Endothelial cell of umbilical vein (primary cell): Measurements from ENCODE around the gene CAMK2N2. TPM values are rescaled to one million over a fixed set of nuclear protein-coding genes. Genes with fewer than 3 reads are reported as not detected.
A peak's percentile ranks its signal among the peaks of the same experiment; 100 is the strongest.

Experiments
- BruUV-seq: library from RNA; stranded (reverse); fragments of 400-500 nt; replicated peaks from 2 replicates; lab custom pipeline; 2021; lab: Mats Ljungman, UMichigan
- CTCF ChIA-PET: fragments of 300-600, 350-600 bp; sonication (Branson Sonifier 250); formaldehyde crosslinking; loops from one replicate; lab custom pipeline; 2021; ENCODE audit warnings: antibody characterized with exemption, inconsistent platforms; lab: Charles Lee
- POLR2A ChIA-PET: fragments of 300-600, 350-600 bp; sonication (Branson Sonifier 250); formaldehyde crosslinking; loops from one replicate; lab custom pipeline; 2021; ENCODE audit warnings: antibody characterized with exemption, inconsistent platforms; lab: Charles Lee
- DNase-seq: peaks from one replicate; pipeline ENCODE4 v3.0.0-alpha.2; 2011; ENCODE audit warnings: low read depth, low spot score
- FAIRE-seq: peaks from 2 replicates; lab custom pipeline; 2011; peaks lifted over from hg19 to GRCh38; lab: Jason Lieb, UNC
- H2AFZ ChIP-seq: 2 replicates; pipeline ENCODE4 v1.6.0; 2012; ENCODE audit warnings: low read depth, low read length, control low read depth, inconsistent platforms
- H3K27ac ChIP-seq: 2 replicates; pipeline ENCODE4 v1.5.1; 2011; ENCODE audit warnings: low read depth, mild to moderate bottlenecking, control low read depth, low read length, moderate library complexity; ENCODE audit not compliant: insufficient read depth
- H3K27me3 ChIP-seq, 2 experiments: 2 replicates each; pipeline versions ENCODE4 v1.6.0 to v1.6.1; 2011; ENCODE audit warnings: low read length in 2 of 2, mixed read lengths in 1 of 2; ENCODE audit not compliant: control insufficient read depth in 2 of 2, insufficient read depth in 2 of 2
- H3K36me3 ChIP-seq, 2 experiments: 2 replicates in 1 of 2; 3 replicates in 1 of 2; pipeline ENCODE4 v1.5.1; 2011; ENCODE audit warnings: low read length in 2 of 2, mild to moderate bottlenecking in 1 of 2, moderate library complexity in 1 of 2; ENCODE audit not compliant: control insufficient read depth in 2 of 2, insufficient read depth in 2 of 2; ENCODE audit errors: extremely low read depth in 1 of 2
- H3K4me1 ChIP-seq: 3 replicates; pipeline ENCODE4 v1.5.1; 2011; ENCODE audit warnings: mild to moderate bottlenecking, low read length; ENCODE audit not compliant: control insufficient read depth, insufficient read depth; ENCODE audit errors: extremely low read depth
- H3K4me2 ChIP-seq: 2 replicates; pipeline ENCODE4 v1.6.1; 2011; ENCODE audit warnings: low read length, control low read depth, mixed read lengths; ENCODE audit not compliant: insufficient read depth
- H3K4me3 ChIP-seq, 3 experiments: fragments of 200-600 bp in 1 of 3; sonication (generic), shearing (Covaris generic) in 1 of 3; replicated peaks in 1 of 3; 2 replicates each; pipeline ENCODE4 v1.5.1; 2011 to 2016; ENCODE audit warnings: control low read depth in 3 of 3, low read length in 3 of 3, mild to moderate bottlenecking in 2 of 3, inconsistent platforms in 1 of 3, low read depth in 1 of 3, moderate library complexity in 1 of 3; ENCODE audit not compliant: insufficient read depth in 1 of 3
- H3K79me2 ChIP-seq: 2 replicates; pipeline ENCODE4 v1.6.0; 2012; ENCODE audit warnings: low read length, inconsistent platforms; ENCODE audit not compliant: control insufficient read depth, insufficient read depth
- H3K9ac ChIP-seq: replicated peaks from 2 replicates; pipeline ENCODE3; 2011; ENCODE audit warnings: low read length, control low read depth; ENCODE audit not compliant: insufficient read depth; ENCODE audit errors: extremely low read depth
- H3K9me1 ChIP-seq: replicated peaks from 3 replicates; pipeline ENCODE4 v1.6.0; 2011; ENCODE audit warnings: mild to moderate bottlenecking, low read length; ENCODE audit not compliant: control insufficient read depth, insufficient read depth; ENCODE audit errors: extremely low read depth
- H3K9me3 ChIP-seq: replicated peaks from 2 replicates; pipeline ENCODE4 v1.5.1; 2012; ENCODE audit warnings: low read length, inconsistent platforms; ENCODE audit not compliant: control insufficient read depth, insufficient read depth
- H4K20me1 ChIP-seq: replicated peaks from 2 replicates; pipeline ENCODE3; 2011; ENCODE audit warnings: mild to moderate bottlenecking, low read length; ENCODE audit not compliant: control insufficient read depth, insufficient read depth; ENCODE audit errors: extremely low read depth
- EZH2 ChIP-seq: IDR thresholded peaks from 2 replicates; pipeline ENCODE4 v1.6.1; 2012; ENCODE audit warnings: borderline replicate concordance, low read depth, mild to moderate bottlenecking, moderate library complexity, low read length, inconsistent platforms; ENCODE audit not compliant: severe bottlenecking
- FOS ChIP-seq: IDR thresholded peaks from 2 replicates; pipeline ENCODE4 v1.6.1; 2011; ENCODE audit warnings: mild to moderate bottlenecking, low read length, moderate library complexity, borderline replicate concordance; ENCODE audit not compliant: insufficient read depth
- GATA2 ChIP-seq: IDR thresholded peaks from 2 replicates; pipeline ENCODE4 v1.7.0; 2011; ENCODE audit warnings: low read depth, mild to moderate bottlenecking, moderate library complexity, mixed read lengths, low read length; ENCODE audit not compliant: insufficient read length, insufficient read depth
- JUN ChIP-seq: IDR thresholded peaks from 2 replicates; pipeline ENCODE4 v1.6.1; 2011; ENCODE audit warnings: borderline replicate concordance, low read depth; ENCODE audit not compliant: insufficient read length, insufficient read depth
- MYC ChIP-seq: IDR thresholded peaks from one replicate; pipeline ENCODE4 v1.6.1; 2011; ENCODE audit warnings: mild to moderate bottlenecking, low read depth, low read length
- POLR2A ChIP-seq: IDR thresholded peaks from 2 replicates; pipeline ENCODE4 v1.6.1; 2012; ENCODE audit warnings: low read depth, mild to moderate bottlenecking, control low read depth, low read length
- POLR2AphosphoS5 ChIP-seq: IDR thresholded peaks from 2 replicates; pipeline ENCODE4 v1.6.1; 2012; ENCODE audit warnings: low read depth, mild to moderate bottlenecking, control low read depth, low read length, moderate library complexity; ENCODE audit not compliant: insufficient read depth
- dilution Hi-C: fragments of 300-500 bp; cut with MboI; formaldehyde crosslinking; loops from one replicate; pipeline ENCODE4 v1.15.0; 2019; ENCODE audit warnings: low sequenced_read_pairs; ENCODE audit not compliant: extremely low pct_ligation_motif_present
- intact Hi-C: fragments of 100-400 bp; cut with micrococcal nuclease; formaldehyde crosslinking; loops from one replicate; pipeline ENCODE4 v1.10.0; 2022
- polyA plus RNA-seq, 4 experiments: library from polyadenylated mRNA; depleted of rRNA in 3 of 4; stranded (reverse) in 3 of 4; unstranded in 1 of 4; fragments of >200 nt; gene quantifications; 2 replicates each; pipeline versions ENCODE4 v1.2.1 to v1.2.3, GENCODE V29; 2011 to 2012; ENCODE audit warnings: missing spikeins in 1 of 4
- total RNA-seq: library from RNA; stranded (reverse); gene quantifications from 2 replicates; pipeline ENCODE4 v1.2.3, GENCODE V29; 2021
- TF ChIP-seq, protein P1 (sequence below), 2 donors: IDR thresholded peaks; 1 replicate in 1 of 2; 2 replicates in 1 of 2; pipeline ENCODE4 v1.5.1; 2011; ENCODE audit warnings: low read length in 2 of 2, mild to moderate bottlenecking in 2 of 2, moderate library complexity in 2 of 2, control low read depth in 1 of 2, inconsistent platforms in 1 of 2, low read depth in 1 of 2; ENCODE audit not compliant: insufficient read depth in 1 of 2; ENCODE audit errors: extremely low read depth in 1 of 2
- TF ChIP-seq, protein P2 (sequence below): IDR thresholded peaks from 2 replicates; pipeline ENCODE4 v1.6.1; 2011; ENCODE audit not compliant: insufficient read depth, insufficient read length

Gene CAMK2N2
- total and polyA plus RNA-seq, 2 donors (not counting 3 experiments of a cell fraction or from before 2014, with no cell fraction given) = 0.11 TPM; not detected in 1

DNA sequence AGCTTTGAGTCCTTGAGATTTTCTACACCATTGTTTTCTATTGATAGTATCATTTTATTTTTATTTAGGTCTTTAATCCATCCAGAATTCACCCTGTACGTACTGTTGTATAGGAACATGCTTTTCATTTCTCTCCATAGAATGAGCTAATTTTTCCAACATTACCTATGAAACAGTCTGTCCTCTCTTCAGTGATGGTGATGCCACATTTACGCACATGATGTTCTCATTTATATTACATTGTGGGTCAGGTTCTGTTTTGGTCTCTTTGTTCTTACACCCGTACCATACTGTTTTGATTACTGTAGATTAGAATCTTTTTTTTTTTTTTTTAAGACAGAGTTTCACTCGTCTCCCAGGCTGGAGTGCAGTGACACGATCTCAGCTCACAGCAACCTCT lies 49.6 kb downstream of the CAMK2N2 start:
- Histone ChIP-seq H3K4me2 (no peak overlapping the region), H3K36me3 (no peaks in the 10 kb centered on the region), H3K79me2 (no peaks in the 10 kb centered on the region), H4K20me1 (no peaks in the 10 kb centered on the region), H2AFZ (no peak overlapping the region), H3K9me3 (no peaks in the 10 kb centered on the region), H3K4me3 (no peak overlapping the region), H3K27me3 (peaks cover under 1 to 8% of the 10 kb centered on the region in 2 experiments), H3K9me1 (no peaks in the 10 kb centered on the region), H3K27ac (no peak overlapping the region), H3K9ac (no peak overlapping the region), H3K4me1 (peaks cover 8% of the 10 kb centered on the region)
- FAIRE-seq = peak; percentile 12
- no peak for DNase-seq
- intact Hi-C loops (no loop called here), dilution Hi-C loops (no loop called here)
- POLR2A ChIA-PET = no interaction called here
- CTCF ChIA-PET = interaction anchor here (1.7 to 3.6 kb wide), 2 partner anchors 8 to 16 kb away, joined by 5 to 24 read pairs; no protein-coding TSS in a partner anchor
- TF ChIP-seq, protein P1, sequence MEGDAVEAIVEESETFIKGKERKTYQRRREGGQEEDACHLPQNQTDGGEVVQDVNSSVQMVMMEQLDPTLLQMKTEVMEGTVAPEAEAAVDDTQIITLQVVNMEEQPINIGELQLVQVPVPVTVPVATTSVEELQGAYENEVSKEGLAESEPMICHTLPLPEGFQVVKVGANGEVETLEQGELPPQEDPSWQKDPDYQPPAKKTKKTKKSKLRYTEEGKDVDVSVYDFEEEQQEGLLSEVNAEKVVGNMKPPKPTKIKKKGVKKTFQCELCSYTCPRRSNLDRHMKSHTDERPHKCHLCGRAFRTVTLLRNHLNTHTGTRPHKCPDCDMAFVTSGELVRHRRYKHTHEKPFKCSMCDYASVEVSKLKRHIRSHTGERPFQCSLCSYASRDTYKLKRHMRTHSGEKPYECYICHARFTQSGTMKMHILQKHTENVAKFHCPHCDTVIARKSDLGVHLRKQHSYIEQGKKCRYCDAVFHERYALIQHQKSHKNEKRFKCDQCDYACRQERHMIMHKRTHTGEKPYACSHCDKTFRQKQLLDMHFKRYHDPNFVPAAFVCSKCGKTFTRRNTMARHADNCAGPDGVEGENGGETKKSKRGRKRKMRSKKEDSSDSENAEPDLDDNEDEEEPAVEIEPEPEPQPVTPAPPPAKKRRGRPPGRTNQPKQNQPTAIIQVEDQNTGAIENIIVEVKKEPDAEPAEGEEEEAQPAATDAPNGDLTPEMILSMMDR (IDR thresholded peaks at IDR 0.05; ENCODE audit: extremely low read depth in 1 of 2, insufficient read depth in 1 of 2, low read depth in 1 of 2, low read length in 2 of 2) = no peak
- no peak for TF ChIP-seq POLR2A
- no peak for TF ChIP-seq EZH2
- TF ChIP-seq, protein P2, sequence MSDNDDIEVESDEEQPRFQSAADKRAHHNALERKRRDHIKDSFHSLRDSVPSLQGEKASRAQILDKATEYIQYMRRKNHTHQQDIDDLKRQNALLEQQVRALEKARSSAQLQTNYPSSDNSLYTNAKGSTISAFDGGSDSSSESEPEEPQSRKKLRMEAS = no peak
- TF ChIP-seq JUN = no peak
- no peak for TF ChIP-seq GATA2
- no peak for TF ChIP-seq MYC
- no peak for TF ChIP-seq FOS
- no peak for TF ChIP-seq POLR2AphosphoS5
- no TSS peak for BruUV-seq
